Mammary epithelial cell (primary cell): ENCODE results near the gene TP73.

ENCODE experiments used
- CTCF ChIP-seq, 2 donors: IDR thresholded peaks in 1 of 2; conservative IDR thresholded peaks in 1 of 2; 2 replicates each; pipeline ENCODE4 v1.5.1; 2011 to 2012; ENCODE audit warnings: inconsistent platforms in 2 of 2, low read length in 2 of 2, mild to moderate bottlenecking in 2 of 2, control low read depth in 1 of 2, low read depth in 1 of 2; ENCODE audit not compliant: insufficient read depth in 1 of 2; ENCODE audit errors: extremely low read depth in 1 of 2
- EZH2 ChIP-seq: IDR thresholded peaks from 2 replicates; pipeline ENCODE4 v1.6.1; 2012; ENCODE audit warnings: low read length, inconsistent platforms, borderline replicate concordance

GRCh38 chr1:3623441-3624199 is 28.7 kb upstream of the TP73 start:
- TF ChIP-seq CTCF (conservative IDR thresholded peaks at IDR 0.05 in 1 of 2, IDR thresholded peaks at IDR 0.05 in 1 of 2; ENCODE audit: extremely low read depth in 1 of 2, insufficient read depth in 1 of 2, low read depth in 1 of 2, low read length in 2 of 2): no peak
- no peak for TF ChIP-seq EZH2
